ENCODE results near the gene RNF166. TPM values are rescaled to one million over a fixed set of nuclear protein-coding genes. Genes with fewer than 3 reads are reported as not detected.

Gene RNF166
- polyA plus RNA-seq, 4 donors, result 13.3 to 24.8 (median 20.5) TPM

DNA sequence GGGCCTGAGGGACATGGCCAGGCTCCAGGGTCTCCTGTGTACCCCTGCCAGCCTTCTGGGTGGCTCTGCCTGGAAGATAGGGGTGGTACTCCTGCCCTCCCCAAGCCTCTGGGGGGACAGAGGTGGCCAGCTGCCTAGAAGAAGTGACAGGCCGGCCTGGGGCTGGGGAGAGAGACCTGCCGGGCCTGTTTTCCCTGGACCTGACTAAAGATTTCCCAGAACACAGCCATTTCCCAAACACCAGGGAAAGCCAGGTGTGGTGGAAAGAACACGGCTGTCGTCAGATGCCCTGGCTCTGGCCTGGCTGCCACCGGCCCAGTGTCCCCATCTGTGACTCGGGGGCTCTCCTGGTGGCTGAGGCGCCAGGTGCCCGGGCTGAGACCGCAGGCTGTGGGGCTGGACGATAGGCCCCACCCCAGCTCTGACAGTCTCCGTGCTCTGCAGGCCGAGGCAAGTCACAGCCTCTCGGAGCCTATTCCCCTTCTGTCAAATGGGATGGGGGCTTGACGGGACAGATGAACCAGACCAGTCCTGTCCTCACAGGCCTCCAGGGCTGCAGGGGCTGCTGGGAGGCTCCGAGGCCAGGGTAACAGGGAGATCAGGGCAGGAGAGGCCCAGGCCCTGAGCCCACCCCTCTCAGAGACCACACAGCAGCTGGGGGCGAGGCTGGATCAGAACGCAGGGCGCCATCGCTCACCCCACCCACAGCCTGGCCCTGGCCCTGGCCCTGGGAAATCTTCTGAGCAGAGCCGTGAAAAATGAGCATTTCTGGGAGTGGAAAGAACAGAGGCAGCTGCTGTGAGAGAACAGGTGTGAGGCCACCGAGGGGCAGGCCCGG, 33.1 kb upstream of the RNF166 start:
- no peak for DNase-seq (ENCODE audit: low read depth in 4 of 4, low spot score in 3 of 4)

DNA sequence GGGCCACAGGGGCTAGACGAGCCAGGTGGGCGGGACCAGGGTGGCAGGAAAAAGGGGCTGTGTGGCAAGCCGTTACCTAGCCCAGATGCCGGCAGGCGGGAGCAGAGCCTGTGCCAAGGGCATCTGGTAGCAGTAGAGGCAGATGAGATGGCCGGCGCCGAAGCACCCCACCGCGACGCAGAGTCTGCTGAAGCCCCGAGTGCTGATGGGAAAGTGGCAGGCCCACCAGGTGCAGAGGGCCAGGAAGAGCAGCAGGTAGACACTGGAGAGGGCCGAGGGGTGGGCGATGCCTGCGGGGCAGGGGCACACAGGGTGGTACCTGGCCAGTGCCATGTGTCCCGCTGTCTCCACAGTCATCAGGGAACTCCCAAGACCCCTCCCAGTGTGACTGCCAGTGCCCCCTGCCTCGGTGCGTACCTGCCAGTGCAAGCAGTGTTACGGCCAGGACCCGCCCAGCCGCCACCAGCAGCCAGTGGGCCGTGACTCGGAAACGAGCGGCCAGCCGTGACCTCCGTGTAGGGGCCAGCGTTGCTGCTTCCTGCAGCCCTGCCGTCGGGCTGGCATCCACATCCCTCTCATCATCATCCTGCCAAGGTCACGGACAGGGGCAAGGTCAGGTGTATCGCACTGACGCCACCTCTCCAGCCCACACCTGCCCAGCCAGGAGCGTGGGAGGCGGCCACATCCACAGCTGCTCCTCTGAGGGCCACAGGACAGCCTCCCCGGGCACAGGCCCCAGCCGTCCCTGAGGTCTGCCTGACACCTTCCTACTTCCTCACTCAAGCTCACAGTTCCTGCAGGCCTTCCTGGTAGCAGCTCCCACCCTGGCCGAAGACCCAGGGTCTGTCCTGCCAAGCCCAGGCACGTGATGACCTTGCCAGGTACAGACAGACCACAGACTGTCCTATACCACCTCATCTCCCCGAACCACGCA, 32.2 kb upstream of the RNF166 start:
- DNase-seq (ENCODE audit: low read depth in 4 of 4, low spot score in 3 of 4), result peak in 1 of 4 donors; percentile 45

GRCh38 chr16:88737298-88738150, 31.3 kb upstream of the RNF166 start:
- peak in 1 of 4 donors; percentile 50 for DNase-seq (ENCODE audit: low read depth in 4 of 4, low spot score in 3 of 4)

DNA sequence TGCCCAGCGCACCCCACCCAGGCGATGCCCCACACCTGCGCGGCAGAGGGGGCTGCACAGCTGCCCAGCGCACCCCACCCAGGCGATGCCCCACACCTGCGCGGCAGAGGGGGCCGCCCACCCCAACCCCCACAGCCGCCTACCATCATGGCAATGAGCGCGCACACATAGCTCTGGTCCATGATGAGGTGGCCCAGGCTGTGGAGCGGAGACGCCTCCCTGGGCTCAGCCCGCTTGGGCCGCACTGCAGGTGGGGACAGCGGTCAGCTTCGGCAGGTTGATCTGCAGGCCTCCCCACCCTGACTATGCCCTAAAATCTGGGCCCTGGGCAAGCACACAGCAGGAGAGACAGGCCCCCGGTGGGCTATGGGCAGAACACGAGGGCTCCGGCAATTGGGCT, 30.3 kb upstream of the RNF166 start:
- DNase-seq (ENCODE audit: low read depth in 4 of 4, low spot score in 3 of 4), result no peak

- no peak for DNase-seq (ENCODE audit: low read depth in 4 of 4, low spot score in 3 of 4)
These were observed 29.9 kb upstream of the RNF166 start for GRCh38 chr16:88736088-88736487.

- DNase-seq (ENCODE audit: low read depth in 4 of 4, low spot score in 3 of 4), result no peak
These were observed 29.4 kb upstream of the RNF166 start for GRCh38 chr16:88735616-88736015.

- DNase-seq (ENCODE audit: low read depth in 4 of 4, low spot score in 3 of 4), result no peak
These were observed 28.9 kb upstream of the RNF166 start for GRCh38 chr16:88735121-88735520.

DNA sequence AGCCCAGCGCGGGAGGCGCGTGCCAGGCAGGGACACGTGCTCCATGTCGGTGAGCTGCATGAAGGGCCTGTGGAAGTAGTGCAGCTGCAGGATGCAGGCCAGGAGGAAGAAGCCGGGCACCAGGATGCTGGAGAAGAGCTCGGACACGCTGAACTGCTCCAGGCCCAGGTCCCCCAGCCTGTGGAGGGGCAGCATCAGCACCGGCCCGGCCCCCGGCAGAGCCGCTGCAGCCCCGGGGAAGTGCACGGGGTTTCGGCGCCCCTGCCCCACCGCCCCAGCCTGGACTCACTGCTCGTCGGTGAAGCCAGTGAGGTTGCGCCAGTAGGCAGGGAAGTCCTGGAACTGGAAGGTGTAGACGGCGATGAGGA, 28.1 kb upstream of the RNF166 start:
- DNase-seq (ENCODE audit: low read depth in 4 of 4, low spot score in 3 of 4), result no peak

DNA sequence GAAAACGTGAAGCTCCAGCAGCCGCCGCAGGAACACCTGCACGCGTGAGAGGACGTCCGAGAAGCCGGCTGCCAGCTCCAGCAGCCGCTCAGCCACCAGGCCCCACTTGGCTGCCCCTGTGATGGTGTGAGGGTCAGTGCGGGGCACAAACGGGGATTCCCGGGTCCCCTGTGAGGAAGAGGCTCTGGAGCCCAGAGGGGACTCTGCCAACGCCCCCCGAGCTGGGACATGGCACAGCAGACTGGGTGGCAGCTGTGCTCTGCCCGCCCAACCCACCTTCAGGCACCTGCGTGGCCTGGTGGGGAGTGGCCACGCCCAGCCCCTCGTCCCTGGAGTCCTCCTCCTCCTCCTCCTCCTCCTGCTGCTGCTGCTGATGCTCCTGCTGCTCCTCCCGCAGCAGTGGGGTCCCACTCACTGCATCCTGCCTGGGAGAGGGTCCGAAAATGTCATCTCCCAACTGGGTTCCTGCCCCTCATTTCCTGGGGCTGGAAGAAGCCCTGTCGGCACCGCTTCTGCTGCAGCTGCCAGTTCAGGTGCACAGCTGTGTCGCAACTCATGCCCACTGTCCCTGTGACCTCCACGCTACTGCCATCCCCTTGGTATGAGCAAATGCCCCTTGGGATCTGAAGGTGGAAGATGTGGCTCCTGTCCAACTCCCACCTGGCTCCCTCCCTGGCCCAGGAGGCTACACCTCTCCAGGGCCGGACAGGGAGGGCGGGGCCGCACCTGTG, 27.6 kb upstream of the RNF166 start:
- no peak for DNase-seq (ENCODE audit: low read depth in 4 of 4, low spot score in 3 of 4)

- no peak for DNase-seq (ENCODE audit: low read depth in 4 of 4, low spot score in 3 of 4)
These were observed 26.7 kb upstream of the RNF166 start for GRCh38 chr16:88732961-88733294.

DNA sequence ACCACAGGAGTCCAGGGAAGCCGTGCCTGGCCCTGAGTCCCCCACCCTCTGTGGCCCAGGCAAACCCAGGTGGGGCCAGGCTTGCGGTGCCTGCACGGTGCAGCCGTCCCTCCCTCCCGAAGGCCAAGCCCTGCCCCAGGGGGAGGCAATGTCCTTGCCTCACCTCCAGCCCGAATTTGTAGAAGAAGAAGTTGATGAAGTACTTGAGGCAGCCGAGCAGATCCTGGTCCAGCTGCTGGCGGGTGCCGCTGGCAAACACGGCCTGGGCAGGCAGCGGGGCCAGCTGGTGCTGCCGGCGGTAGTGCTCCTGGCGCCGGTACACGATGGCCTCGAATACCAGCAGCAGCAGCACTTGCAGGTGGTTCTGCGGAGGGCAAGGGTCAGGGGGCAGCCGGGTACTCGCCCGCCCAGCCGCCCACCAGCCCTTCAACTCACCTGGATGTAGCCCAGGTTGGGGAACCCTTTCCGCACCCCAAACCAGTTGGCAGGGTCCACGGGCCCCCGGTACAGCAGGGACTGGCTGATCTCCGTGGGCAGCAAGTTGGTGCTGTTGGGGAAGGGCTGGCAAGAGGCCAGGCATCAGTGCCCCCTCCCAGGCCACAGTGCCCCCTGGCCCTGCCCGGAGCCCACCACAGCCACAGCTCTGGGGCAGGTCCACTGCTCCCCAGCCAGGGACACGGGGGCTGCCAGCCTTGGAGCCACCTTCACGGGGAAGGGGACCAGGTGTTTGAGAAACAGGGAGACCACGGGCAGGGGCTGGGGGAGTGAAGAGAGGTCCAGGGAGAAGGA, 26.2 kb upstream of the RNF166 start:
- no peak for DNase-seq (ENCODE audit: low read depth in 4 of 4, low spot score in 3 of 4)

DNA sequence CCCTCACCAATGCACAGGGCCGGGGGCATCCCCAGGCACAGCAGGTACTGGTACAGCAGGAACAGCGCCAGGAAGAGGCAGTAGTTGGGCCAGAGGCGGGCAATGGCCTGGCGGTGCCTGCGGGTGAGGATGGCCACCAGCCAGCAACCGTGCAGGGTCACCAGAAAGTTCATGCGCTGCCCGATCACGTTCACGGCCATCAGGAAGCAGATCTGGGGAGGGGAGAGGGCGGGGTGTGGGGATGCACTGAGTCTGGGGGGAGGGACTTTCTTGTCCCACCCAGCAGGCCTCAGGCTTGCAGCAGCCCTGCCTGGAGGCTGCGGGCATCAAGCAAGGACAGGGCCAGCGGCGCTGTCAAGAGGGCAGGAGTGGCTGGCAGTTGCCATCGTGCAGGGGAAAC, 25.5 kb upstream of the RNF166 start:
- no peak for DNase-seq (ENCODE audit: low read depth in 4 of 4, low spot score in 3 of 4)

- DNase-seq (ENCODE audit: low read depth in 4 of 4, low spot score in 3 of 4), result no peak
These were observed 24.7 kb upstream of the RNF166 start for GRCh38 chr16:88730632-88731607.

GRCh38 chr16:88727871-88728270, 21.7 kb upstream of the RNF166 start:
- no peak for DNase-seq (ENCODE audit: low read depth in 4 of 4, low spot score in 3 of 4)

GRCh38 chr16:88726981-88727380, 20.8 kb upstream of the RNF166 start:
- no peak for DNase-seq (ENCODE audit: low read depth in 4 of 4, low spot score in 3 of 4)

DNA sequence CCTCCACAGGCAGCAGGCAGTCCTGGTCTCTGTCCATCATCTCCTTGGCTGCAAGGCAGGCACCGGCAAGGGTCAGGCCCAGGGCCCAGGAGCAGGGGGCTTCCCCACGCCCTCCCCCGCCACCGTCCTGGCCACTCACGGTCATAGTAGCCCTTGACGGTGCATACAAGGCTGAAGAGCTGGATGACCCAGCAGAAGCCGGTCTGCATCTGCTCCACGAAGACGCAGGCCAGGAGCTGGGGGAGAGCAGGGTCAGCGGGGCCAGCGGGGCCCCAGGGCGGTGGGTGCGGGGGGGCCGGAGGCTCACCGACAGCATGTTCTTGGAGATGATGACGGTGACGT, 20.2 kb upstream of the RNF166 start:
- no peak for DNase-seq (ENCODE audit: low read depth in 4 of 4, low spot score in 3 of 4)

DNA sequence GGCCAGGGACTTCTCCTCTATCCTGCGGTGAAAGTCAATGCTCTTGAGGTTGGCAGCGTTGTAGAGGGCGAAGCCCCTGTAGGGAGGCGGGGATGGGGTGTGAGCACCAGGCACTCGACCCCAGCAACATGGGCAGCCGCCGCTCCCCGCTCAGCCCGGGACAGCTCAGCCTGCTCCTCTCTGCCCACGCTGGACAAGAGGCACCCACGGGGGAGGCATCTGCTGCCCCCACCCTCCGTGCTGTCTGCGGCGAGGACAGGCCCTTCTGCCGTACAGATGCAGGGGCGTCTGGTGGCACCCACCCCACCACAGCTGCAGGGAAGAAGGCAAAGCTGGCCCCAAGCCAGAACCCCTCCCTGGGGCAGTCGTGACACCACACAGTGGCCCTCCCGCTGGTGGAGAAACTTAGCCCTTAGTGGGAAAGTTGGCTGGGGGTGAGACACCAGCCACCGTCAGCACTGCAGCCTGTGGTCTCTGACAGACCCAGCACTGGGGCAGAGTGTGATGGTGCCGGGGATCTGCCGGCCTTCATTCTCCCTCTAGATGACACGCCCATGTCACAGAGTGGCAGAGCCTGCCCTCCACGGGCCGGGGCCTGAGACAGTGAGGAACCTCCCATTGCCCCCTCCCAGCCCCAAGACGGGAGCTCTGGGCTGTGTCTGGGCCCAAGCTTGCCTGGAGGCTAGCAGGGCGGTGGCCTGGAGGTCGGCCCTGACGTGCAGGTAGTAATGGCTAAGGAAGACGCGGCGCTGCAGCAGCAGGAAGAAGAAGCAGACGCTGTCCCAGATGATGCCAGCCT, 19.6 kb upstream of the RNF166 start:
- no peak for DNase-seq (ENCODE audit: low read depth in 4 of 4, low spot score in 3 of 4)

All from left renal pelvis (tissue), 4 donors.